Vein endothelial cell (primary cell): ENCODE results near the gene GAST. TPM values are rescaled to one million over a fixed set of nuclear protein-coding genes. Genes with fewer than 3 reads are reported as not detected.

Source experiments
- small RNA-seq: library from RNA; depleted of rRNA; stranded (forward); fragments of <200 nt; gene quantifications from one replicate; pipeline ENCODE3, GENCODE V24; 2012
- total RNA-seq: library from RNA; depleted of rRNA; stranded (reverse); fragments of >200 nt; gene quantifications from 2 replicates; pipeline ENCODE4 v1.2.3, GENCODE V29; 2012

GAST gene, protein sequence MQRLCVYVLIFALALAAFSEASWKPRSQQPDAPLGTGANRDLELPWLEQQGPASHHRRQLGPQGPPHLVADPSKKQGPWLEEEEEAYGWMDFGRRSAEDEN
- total RNA-seq, result not detected in 2 replicates

GRCh38 chr17:41711669-41712400 lies at the start of gene GAST:
TSS of gene GAST (plus strand) at chr17:41712331. CDS start at chr17:41715437, 3,106 bp downstream.

DNA sequence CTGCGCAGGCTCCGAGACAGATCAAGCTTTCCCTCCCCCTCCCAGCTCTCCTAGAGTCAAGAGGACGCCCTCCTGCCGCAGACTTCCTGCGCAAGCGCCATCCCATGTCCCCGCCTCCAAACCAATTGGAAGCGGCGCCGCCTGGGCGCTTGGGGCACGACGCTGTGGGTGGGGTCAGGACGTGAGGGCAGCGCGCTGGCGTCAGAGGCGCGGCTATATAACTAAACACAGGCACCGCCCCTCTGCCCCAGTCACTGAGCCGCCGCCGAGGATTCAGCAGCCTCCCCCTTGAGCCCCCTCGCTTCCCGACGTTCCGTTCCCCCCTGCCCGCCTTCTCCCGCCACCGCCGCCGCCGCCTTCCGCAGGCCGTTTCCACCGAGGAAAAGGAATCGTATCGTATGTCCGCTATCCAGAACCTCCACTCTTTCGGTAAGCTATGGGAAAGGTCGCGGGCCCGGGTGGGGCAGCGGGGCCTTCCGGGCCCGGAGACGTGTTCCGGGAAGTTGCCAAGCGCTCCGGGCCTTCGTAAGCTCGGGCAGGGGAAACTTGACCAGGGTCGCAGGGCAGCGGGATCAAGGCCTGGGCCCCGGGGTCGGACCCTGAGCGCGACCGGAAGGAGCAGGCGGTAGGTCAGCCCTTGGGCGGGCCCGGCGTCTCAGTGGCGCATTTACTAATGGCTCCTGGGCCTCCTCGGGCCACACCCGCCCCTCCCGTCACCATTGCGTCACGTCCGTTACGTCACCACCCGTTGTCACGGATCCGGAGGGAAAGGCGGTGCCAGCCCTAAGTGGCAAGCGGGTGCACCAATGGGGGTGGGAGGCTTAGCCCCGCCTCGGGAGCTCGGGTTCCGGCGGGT lies 23.3 kb upstream of the GAST start, which contains the start of gene EIF1:
Gene EIF1, plus strand, starts transcription at position 245 of the 856 bp plus-strand sequence. Its CDS starts 154 bp downstream, at position 399.

DNA sequence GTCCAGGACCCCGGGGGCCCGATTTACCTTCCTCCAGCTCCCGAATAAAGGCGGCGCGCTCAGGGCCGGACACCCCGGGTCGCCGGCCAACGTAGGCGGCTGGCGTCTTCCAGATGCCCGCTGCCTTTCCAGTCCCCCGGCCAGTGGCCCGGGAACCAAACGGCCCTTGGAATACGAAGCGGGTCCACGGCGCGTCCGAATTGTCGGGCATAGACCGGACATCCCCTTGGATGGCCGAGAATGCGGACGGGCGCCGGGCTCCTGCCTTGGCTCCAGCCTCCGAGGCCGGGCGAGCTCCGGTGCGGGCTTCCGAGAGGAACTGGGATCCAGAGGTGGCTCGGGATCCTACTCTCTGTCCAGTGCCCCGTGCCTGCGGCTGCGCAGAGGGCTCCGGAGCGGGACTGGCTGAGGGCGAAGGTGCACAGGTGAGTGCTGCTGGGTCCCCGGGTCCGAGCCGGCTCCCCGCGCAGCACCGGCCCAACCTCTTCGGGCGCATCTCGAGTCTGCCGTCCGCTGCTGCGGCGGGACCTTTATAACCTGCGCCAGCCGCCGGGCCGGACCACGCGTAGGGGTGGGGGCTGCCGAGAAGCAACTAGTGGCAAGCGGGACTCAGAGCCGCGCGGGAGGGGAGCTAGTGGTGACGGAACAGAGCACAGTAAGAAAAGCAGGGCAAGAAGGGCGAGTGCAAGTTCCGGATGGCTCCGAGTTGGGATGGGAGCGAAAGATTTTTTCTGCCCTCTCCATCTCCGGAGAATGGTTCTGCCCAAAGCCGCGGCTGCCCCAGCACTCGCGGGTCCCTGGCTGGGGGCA lies 22.2 kb downstream of the GAST start, which contains the start of gene HAP1:
Gene HAP1, minus strand, starts transcription at position 505 of the 810 bp plus-strand sequence. Its CDS starts 9 bp downstream, at position 496.

Small RNA genes within 50 kb of the gene (small RNA-seq; reads per million reads assigned to genes)
- gene RN7SL399P (not detected), gene RNA5SP442 (not detected)

Other genes starting within 250 kb of the GAST start
- not detected in 2 replicates for gene KRT32, start 244.9 kb upstream of the GAST start, total RNA-seq
- gene KRT35, start 231.2 kb upstream of the GAST start, total RNA-seq, result not detected in 2 replicates
- gene KRT36, start 222.4 kb upstream of the GAST start, total RNA-seq, result not detected in 2 replicates
- not detected in 2 replicates for gene KRT13, start 206.7 kb upstream of the GAST start, total RNA-seq
- 0.65 and 2.8 TPM in 2 replicates for gene KRT15, start 193.4 kb upstream of the GAST start, total RNA-seq
- gene KRT19, start 184.0 kb upstream of the GAST start, total RNA-seq, result 25.5 and 62.2 TPM in 2 replicates
- not detected in 2 replicates for gene KRT9, start 140.3 kb upstream of the GAST start, total RNA-seq
- not detected in 2 replicates for gene KRT14, start 125.4 kb upstream of the GAST start, total RNA-seq
- gene KRT16, start 99.6 kb upstream of the GAST start, total RNA-seq, result not detected in 2 replicates
- 0.38 TPM in 1 of 2 replicates, not detected in the other for gene KRT17, start 87.8 kb upstream of the GAST start, total RNA-seq
- 67.3 and 85.7 TPM in 2 replicates for gene EIF1, start 23.4 kb upstream of the GAST start, total RNA-seq
- under 0.01 and 0.29 TPM in 2 replicates for gene HAP1, start 22.3 kb downstream of the GAST start, total RNA-seq
- gene JUP, start 74.4 kb downstream of the GAST start, total RNA-seq, result 258 and 336 TPM in 2 replicates
- 42.4 and 69.2 TPM in 2 replicates for gene P3H4, start 99.6 kb downstream of the GAST start, total RNA-seq
- gene FKBP10, start 100.7 kb downstream of the GAST start, total RNA-seq, result 140 and 194 TPM in 2 replicates
- 70.6 and 93.2 TPM in 2 replicates for gene NT5C3B, start 123.9 kb downstream of the GAST start, total RNA-seq
- not detected in 2 replicates for gene KLHL10, start 125.5 kb downstream of the GAST start, total RNA-seq
- 29.8 and 32.7 TPM in 2 replicates for gene KLHL11, start 153.1 kb downstream of the GAST start, total RNA-seq
- gene ACLY, start 206.6 kb downstream of the GAST start, total RNA-seq, result 255 and 317 TPM in 2 replicates
- gene ODAD4, start 218.3 kb downstream of the GAST start, total RNA-seq, result 0.33 and 0.38 TPM in 2 replicates